RWPE1 (cell line): ENCODE measurements around the gene FRMD5.

Experiments
- CTCF ChIA-PET: fragments of 350-600 bp; sonication (Branson Sonifier 250); formaldehyde crosslinking; extraction: SDS; loops from one replicate; lab custom pipeline; 2021; lab: Yijun Ruan, JAX
- POLR2A ChIA-PET: fragments of 400-600 bp; formaldehyde crosslinking; extraction: SDS; loops from one replicate; lab custom pipeline; 2020; ENCODE audit warnings: antibody characterized with exemption; ENCODE audit not compliant: low non-redundant PET; lab: Yijun Ruan, JAX
- DNase-seq: peaks from one replicate; pipeline ENCODE4 v3.0.0; 2012; ENCODE audit warnings: low spot score
- H3K27ac ChIP-seq: fragments of 450-650 bp; 2 replicates; pipeline ENCODE4 v1.5.1; 2017
- TF ChIP-seq, protein P1 (sequence below): fragments of 450-650 bp; conservative IDR thresholded peaks from 2 replicates; pipeline ENCODE4 v1.5.1; 2017; ENCODE audit warnings: low read depth, mild to moderate bottlenecking

The FRMD5 gene

GRCh38 chr15:44157679-44158078, 37.4 kb downstream of the FRMD5 start:
- TF ChIP-seq, protein P1, sequence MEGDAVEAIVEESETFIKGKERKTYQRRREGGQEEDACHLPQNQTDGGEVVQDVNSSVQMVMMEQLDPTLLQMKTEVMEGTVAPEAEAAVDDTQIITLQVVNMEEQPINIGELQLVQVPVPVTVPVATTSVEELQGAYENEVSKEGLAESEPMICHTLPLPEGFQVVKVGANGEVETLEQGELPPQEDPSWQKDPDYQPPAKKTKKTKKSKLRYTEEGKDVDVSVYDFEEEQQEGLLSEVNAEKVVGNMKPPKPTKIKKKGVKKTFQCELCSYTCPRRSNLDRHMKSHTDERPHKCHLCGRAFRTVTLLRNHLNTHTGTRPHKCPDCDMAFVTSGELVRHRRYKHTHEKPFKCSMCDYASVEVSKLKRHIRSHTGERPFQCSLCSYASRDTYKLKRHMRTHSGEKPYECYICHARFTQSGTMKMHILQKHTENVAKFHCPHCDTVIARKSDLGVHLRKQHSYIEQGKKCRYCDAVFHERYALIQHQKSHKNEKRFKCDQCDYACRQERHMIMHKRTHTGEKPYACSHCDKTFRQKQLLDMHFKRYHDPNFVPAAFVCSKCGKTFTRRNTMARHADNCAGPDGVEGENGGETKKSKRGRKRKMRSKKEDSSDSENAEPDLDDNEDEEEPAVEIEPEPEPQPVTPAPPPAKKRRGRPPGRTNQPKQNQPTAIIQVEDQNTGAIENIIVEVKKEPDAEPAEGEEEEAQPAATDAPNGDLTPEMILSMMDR, result no peak
- H3K27ac ChIP-seq, result no peak overlapping the region
- CTCF ChIA-PET, result interaction anchor here (0.7 kb wide), 1 partner anchor 86 kb away, joined by 4 read pairs; no protein-coding TSS in a partner anchor
- peak; percentile 63 for DNase-seq
- POLR2A ChIA-PET, result no interaction called here

- no peak overlapping the region for H3K27ac ChIP-seq
- CTCF ChIA-PET, result no interaction called here
- no peak for DNase-seq
- POLR2A ChIA-PET, result no interaction called here
- TF ChIP-seq, protein P1, result no peak
These were observed 41.7 kb downstream of the FRMD5 start for GRCh38 chr15:44153352-44153751.

- no peak for DNase-seq
- POLR2A ChIA-PET, result no interaction called here
- TF ChIP-seq, protein P1, result no peak
These were observed 45.8 kb downstream of the FRMD5 start for GRCh38 chr15:44149224-44149623.

GRCh38 chr15:44148580-44148979, 46.5 kb downstream of the FRMD5 start:
- ChIA-PET CTCF (no interaction called here), POLR2A (no interaction called here)
- H3K27ac ChIP-seq, result no peak overlapping the region
- TF ChIP-seq, protein P1, result no peak
- no peak for DNase-seq

More at GRCh38 chr15:44149224-44149623, 45.8 kb downstream of the FRMD5 start:
- no peak overlapping the region for H3K27ac ChIP-seq
- CTCF ChIA-PET, result no interaction called here

DNA sequence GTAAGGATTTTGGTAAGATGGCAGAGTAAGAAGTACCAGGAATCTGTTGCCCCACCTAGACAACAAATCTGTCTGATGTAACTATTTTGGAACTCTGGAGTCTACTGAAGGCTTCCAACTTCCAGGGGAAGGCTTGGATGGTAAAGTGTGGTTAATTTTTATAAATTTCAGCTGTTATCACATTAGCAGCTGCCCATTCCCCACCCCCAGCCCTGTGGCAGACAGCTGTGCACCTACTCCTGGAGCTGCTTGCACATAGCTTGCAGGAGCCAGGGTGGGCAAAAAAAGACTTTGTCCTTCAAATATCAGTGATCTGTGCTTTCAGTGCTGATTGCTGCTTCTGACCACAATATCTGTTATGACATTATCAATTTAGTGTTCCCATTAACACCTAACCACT, 47.4 kb downstream of the FRMD5 start:
- TF ChIP-seq, protein P1, result no peak
- POLR2A ChIA-PET, result no interaction called here
- no peak overlapping the region for H3K27ac ChIP-seq
- DNase-seq, result no peak
- CTCF ChIA-PET, result no interaction called here

DNA sequence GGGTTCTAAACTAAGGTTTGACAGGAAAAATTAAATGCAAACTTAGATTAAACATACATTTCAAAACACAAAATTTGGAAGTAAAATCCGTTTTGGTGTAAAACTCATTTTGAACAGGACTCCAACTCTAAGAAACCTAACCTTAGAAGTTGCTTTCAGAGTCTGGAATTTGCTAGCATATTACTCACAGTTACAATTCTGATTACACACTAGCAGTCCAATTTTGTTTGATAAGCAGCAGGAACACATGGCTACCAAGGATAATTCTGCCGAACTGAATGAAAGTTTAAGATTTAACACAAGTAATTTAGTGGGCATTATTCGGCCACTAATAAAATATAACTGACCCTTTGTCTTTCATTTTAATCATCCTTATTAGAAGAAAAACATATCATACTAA, 49.6 kb downstream of the FRMD5 start:
- H3K27ac ChIP-seq, result no peak overlapping the region
- POLR2A ChIA-PET, result interaction anchor here (0.6 kb wide), 1 partner anchor 63 kb away, joined by 3 read pairs; no protein-coding TSS in a partner anchor
- no peak for DNase-seq
- CTCF ChIA-PET, result no interaction called here
- TF ChIP-seq, protein P1, result no peak
